ENCODE results near the gene SUPT3H. TPM values are rescaled to one million over a fixed set of nuclear protein-coding genes. Genes with fewer than 3 reads are reported as not detected.

Gene SUPT3H
- total RNA-seq, 1 donor from 2014 or later, result 6.7 TPM

DNA sequence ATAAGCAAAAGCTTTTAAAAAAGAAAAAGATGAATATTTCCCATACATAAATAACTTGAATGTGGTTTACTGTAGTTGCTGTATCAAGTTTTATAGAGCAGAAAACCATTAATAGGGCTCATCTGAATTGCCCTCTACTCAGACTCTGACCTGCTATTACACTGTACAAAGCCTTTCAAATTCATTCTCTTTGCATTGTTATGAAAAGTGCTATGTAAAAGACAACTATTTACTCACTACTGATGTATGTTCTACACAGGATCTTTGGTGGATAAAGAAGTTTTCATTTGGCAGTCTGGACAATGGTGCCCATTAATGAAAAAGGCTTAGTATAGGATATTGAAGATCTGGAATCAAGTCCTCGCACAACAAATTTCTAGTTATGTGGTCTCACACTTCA, 248.7 kb downstream of the SUPT3H start:
- no peak for DNase-seq
- no peak for ATAC-seq
- H3K4me1 ChIP-seq, result no peaks in the 10 kb centered on the region
- intact Hi-C loops (cut with DNase I), result no loop called here
- no peak overlapping the region for H3K27ac ChIP-seq
- TF ChIP-seq, protein P1, sequence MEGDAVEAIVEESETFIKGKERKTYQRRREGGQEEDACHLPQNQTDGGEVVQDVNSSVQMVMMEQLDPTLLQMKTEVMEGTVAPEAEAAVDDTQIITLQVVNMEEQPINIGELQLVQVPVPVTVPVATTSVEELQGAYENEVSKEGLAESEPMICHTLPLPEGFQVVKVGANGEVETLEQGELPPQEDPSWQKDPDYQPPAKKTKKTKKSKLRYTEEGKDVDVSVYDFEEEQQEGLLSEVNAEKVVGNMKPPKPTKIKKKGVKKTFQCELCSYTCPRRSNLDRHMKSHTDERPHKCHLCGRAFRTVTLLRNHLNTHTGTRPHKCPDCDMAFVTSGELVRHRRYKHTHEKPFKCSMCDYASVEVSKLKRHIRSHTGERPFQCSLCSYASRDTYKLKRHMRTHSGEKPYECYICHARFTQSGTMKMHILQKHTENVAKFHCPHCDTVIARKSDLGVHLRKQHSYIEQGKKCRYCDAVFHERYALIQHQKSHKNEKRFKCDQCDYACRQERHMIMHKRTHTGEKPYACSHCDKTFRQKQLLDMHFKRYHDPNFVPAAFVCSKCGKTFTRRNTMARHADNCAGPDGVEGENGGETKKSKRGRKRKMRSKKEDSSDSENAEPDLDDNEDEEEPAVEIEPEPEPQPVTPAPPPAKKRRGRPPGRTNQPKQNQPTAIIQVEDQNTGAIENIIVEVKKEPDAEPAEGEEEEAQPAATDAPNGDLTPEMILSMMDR (IDR thresholded peaks at IDR 0.05), result no peak
- H3K4me3 ChIP-seq, result no peak overlapping the region
- H3K27me3 ChIP-seq (ENCODE audit: low read depth), result no peaks in the 10 kb centered on the region
- no peaks in the 10 kb centered on the region for H3K36me3 ChIP-seq
- no peaks in the 10 kb centered on the region for H3K9me3 ChIP-seq

DNA sequence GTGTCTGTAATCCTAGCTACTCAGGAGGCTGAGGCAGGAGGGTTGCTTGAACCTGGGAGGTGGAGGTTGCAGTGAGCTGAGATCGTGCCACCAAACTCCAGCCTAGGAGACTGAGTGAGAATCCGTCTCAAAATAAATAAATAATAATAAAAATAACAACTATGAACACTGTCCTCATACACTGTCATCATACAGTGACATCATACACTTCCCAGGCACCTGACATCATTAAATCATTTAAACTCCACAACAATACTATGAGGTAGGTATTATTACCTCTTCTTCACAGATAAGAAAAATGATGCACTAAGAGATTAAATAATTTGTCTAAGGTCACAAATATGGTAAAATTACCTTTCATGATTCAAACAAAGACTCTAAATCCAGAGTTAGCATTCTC, 250.5 kb downstream of the SUPT3H start:
- Histone ChIP-seq H3K9me3 (no peaks in the 10 kb centered on the region), H3K36me3 (no peaks in the 10 kb centered on the region), H3K4me3 (no peak overlapping the region), H3K4me1 (no peaks in the 10 kb centered on the region), H3K27ac (no peak overlapping the region), H3K27me3 (ENCODE audit: low read depth) (no peaks in the 10 kb centered on the region)
- TF ChIP-seq, protein P1 (IDR thresholded peaks at IDR 0.05), result no peak
- intact Hi-C loops (cut with DNase I), result no loop called here
- no peak for ATAC-seq
- DNase-seq, result no peak

DNA sequence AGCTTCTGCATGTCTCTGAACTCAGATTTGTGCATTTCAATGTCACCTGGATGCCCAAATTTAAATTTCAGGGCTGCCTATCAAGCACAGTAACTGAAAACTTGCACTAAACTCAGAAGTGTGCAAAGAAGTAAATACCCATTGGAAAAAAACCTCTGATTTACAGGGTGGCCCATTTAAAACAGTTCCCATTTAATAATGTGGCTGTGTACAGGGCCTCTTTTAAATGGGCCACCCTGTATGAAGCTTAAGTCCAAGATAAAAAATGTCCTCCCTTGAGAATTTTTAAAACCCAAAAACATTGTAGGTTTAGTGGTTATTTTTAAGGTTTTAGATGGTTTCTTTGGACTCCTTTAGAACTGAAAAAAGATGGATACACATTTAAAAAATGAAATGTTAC, 251.7 kb downstream of the SUPT3H start:
- Histone ChIP-seq H3K4me3 (no peak overlapping the region), H3K27ac (no peak overlapping the region), H3K36me3 (no peaks in the 10 kb centered on the region), H3K4me1 (no peaks in the 10 kb centered on the region), H3K27me3 (ENCODE audit: low read depth) (no peaks in the 10 kb centered on the region), H3K9me3 (no peaks in the 10 kb centered on the region)
- DNase-seq (no peak), ATAC-seq (no peak)
- TF ChIP-seq, protein P1 (IDR thresholded peaks at IDR 0.05), result no peak
- intact Hi-C loops (cut with DNase I), result no loop called here

DNA sequence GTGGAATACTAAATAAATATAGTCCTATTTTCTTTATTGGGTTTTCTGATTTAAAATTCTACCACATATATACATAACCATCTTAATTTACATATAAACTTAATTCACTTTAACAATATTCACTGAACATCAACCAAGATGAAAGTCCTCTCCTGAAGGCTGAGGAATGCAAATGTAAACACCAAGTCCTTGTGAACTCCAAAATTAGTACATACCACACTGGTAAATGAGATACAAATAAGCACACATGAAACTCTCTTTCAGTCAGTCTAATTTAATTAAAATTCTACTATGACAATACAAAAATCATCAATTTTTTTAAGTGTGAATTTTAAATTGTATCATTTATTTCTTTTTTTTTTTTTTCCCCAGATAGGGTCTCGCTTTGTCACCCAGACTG, 254.7 kb downstream of the SUPT3H start:
- DNase-seq, result no peak
- H3K27me3 ChIP-seq (ENCODE audit: low read depth), result no peaks in the 10 kb centered on the region
- intact Hi-C loops (cut with DNase I), result no loop called here

GRCh38 chr6:45118754-45119153, 259.0 kb downstream of the SUPT3H start:
- Histone ChIP-seq H3K27ac (no peak overlapping the region), H3K4me3 (no peak overlapping the region), H3K4me1 (no peaks in the 10 kb centered on the region), H3K36me3 (no peaks in the 10 kb centered on the region), H3K9me3 (no peaks in the 10 kb centered on the region), H3K27me3 (ENCODE audit: low read depth) (no peaks in the 10 kb centered on the region)
- ATAC-seq (no peak), DNase-seq (no peak)
- TF ChIP-seq, protein P1 (IDR thresholded peaks at IDR 0.05), result no peak
- intact Hi-C loops (cut with DNase I), result no loop called here

More for the DNA sequence above, 254.7 kb downstream of the SUPT3H start:
- no peaks in the 10 kb centered on the region for H3K36me3 ChIP-seq
- H3K9me3 ChIP-seq, result no peaks in the 10 kb centered on the region
- ATAC-seq, result no peak
- H3K4me1 ChIP-seq, result no peaks in the 10 kb centered on the region
- no peak overlapping the region for H3K27ac ChIP-seq
- H3K4me3 ChIP-seq, result no peak overlapping the region
- TF ChIP-seq, protein P1 (IDR thresholded peaks at IDR 0.05), result no peak
